ENCODE results near the gene DTX1.

GRCh38 chr12:113058553-113058952 is 2.0 kb downstream of the DTX1 start:
- TF ChIP-seq SMC3 (IDR thresholded peaks at IDR 0.05; ENCODE audit: low read length), result no peak
- TF ChIP-seq MYC (CRISPR knock-in tag; IDR thresholded peaks at IDR 0.05; ENCODE audit: borderline replicate concordance), result no peak
- TF ChIP-seq U2AF2 (IDR thresholded peaks at IDR 0.05; ENCODE audit: low read depth, low read length), result no peak
- TF ChIP-seq ZFP37 (CRISPR knock-in tag; IDR thresholded peaks at IDR 0.05; ENCODE audit: borderline replicate concordance), result no peak
- TF ChIP-seq MEIS2 (CRISPR knock-in tag; IDR thresholded peaks at IDR 0.05), result no peak
- no peak for TF ChIP-seq HNF1A (IDR thresholded peaks at IDR 0.05; ENCODE audit: low read depth)
- TF ChIP-seq HNF1A (CRISPR knock-in tag; IDR thresholded peaks at IDR 0.05; ENCODE audit: borderline replicate concordance), result no peak
- no peak for TF ChIP-seq WIZ (CRISPR knock-in tag; IDR thresholded peaks at IDR 0.05)
- TF ChIP-seq POLR2A (IDR thresholded peaks at IDR 0.05; ENCODE audit: insufficient read depth in 1 of 2, low read depth in 2 of 2, low read length in 2 of 2), result no peak

Measured in HepG2 (cell line).